22Rv1 (cell line): ENCODE results near the gene MLN.

Experiments used
- ZFX ChIP-seq: fragments of 450-650 bp; IDR thresholded peaks from 2 replicates; pipeline ENCODE4 v1.6.1; 2017; ENCODE audit warnings: antibody characterized with exemption, borderline replicate concordance
- TF ChIP-seq, protein P1 (sequence below): fragments of 450-650 bp; IDR thresholded peaks from 2 replicates; pipeline ENCODE4 v1.5.1; 2017; ENCODE audit warnings: mild to moderate bottlenecking

GRCh38 chr6:33792981-33793380, 10.8 kb downstream of the MLN start:
- TF ChIP-seq, protein P1, sequence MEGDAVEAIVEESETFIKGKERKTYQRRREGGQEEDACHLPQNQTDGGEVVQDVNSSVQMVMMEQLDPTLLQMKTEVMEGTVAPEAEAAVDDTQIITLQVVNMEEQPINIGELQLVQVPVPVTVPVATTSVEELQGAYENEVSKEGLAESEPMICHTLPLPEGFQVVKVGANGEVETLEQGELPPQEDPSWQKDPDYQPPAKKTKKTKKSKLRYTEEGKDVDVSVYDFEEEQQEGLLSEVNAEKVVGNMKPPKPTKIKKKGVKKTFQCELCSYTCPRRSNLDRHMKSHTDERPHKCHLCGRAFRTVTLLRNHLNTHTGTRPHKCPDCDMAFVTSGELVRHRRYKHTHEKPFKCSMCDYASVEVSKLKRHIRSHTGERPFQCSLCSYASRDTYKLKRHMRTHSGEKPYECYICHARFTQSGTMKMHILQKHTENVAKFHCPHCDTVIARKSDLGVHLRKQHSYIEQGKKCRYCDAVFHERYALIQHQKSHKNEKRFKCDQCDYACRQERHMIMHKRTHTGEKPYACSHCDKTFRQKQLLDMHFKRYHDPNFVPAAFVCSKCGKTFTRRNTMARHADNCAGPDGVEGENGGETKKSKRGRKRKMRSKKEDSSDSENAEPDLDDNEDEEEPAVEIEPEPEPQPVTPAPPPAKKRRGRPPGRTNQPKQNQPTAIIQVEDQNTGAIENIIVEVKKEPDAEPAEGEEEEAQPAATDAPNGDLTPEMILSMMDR = no peak
- TF ChIP-seq ZFX = no peak
